NCI-H748 treated with DMSO at 0.1 percent for 48 hours (cell line): Measurements from ENCODE around the gene CRYAA.
"Not testable (repeated sequence)": the region's sequence is repeated elsewhere in the genome, so short reads cannot be mapped to it uniquely, and the experiment has no call there.

Experiments
- DNase-seq: peaks from one replicate; lab custom pipeline; 2025; lab: John Stamatoyannopoulos, UW

Gene CRYAA, protein sequence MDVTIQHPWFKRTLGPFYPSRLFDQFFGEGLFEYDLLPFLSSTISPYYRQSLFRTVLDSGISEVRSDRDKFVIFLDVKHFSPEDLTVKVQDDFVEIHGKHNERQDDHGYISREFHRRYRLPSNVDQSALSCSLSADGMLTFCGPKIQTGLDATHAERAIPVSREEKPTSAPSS

DNA sequence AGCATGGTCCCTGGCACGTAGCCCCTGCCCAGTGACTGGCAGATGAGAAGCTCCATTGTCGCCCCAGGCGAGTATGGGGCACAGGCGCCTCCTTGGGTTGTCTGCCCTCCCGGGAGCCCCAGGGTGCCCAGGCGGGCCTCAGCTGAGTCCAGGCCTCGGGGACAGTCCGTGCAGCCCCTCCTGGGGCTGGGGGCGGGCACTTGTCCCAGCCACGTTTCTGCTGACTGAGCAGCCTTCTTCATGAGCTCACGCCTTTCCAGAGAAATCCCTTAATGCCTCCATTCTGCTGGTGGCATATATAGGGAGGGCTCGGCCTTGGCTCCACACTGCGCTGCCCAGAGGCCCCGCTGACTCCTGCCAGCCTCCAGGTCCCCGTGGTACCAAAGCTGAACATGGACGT, at the start of gene CRYAA:
Gene CRYAA (plus strand): TSS at position 301 of the 400 bp plus-strand sequence. CDS start 92 bp downstream, at position 393.
- not testable (repeated sequence) for DNase-seq

DNA sequence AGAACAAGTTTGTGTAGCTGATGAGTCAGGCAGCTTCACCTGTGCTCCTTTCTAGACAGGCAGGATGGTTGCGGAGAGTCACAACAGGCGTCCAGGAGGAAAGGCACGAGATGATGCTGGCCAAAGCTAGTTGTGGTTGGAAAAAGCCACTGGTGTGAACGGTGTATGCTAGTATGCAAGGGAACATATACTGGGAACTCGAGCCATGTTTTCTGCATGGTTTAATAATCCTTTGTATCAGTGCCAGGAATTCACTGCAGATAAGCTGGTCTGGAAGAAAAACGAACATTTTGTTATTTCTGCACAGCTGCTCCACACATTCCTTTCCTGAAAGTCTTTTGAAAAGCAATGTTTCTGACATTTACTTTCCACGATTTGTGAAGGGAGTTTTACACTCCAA, 38.7 kb upstream of the CRYAA start:
- DNase-seq = not testable (repeated sequence)

DNA sequence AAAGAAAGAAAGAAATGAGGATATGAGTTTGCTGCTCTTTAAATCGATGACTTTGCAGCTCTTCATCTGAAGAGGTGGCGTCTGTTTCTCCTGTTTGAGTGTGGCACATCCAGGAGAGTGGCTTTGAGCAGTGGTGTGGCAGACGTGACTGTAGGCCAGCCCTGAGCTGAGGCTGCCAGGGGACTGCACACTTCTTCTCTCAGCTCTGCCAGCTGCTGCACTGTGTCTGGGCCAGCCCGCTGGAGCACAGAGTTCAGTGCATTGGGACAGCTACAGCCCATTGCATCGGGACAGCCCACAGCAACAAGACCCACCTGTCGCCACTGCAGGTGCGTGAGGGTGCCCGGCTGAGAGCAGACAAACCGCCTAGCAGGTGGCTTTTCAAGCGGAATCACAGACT, 34.3 kb upstream of the CRYAA start:
- DNase-seq = not testable (repeated sequence)

DNA sequence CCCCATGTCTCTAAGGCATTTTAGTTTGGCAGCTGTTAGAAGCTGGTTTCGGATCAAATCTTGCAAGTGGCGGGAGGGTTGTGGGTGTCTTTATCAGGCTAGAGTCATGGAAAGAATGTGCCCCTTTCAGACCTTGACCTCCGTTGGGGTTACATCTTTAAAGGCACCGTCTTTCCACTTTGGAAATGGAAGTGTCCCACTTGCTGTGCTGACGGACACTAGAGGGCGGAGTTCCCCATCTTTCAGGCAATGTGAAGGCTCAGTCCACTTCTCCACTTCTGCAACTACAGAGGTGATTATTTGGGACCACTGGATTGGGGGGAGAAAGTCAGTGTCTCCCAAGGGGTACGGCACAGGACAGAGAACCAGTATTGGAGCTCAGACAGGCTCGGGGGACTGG, 29.9 kb upstream of the CRYAA start:
- DNase-seq = not testable (repeated sequence)

DNA sequence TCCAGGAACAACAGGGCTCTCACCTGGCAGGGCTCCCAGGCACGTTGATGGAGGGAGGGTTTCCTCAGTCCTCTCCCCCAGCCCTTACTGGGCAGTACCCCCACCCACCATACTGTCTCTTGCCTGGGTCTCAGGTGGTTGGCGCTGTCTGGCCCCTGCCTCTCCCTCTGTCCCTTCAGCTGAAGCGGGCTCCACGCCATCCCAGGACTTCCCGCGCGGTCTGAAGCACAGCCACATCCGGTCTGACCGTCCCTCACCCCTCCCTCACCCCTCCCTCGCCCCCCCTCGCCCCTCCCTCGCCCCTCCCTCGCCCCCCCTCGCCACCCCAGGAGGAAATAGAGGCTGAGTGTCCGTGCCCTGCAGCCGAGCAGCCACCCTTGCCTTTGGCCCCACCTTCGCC, 27.4 kb upstream of the CRYAA start:
- not testable (repeated sequence) for DNase-seq

DNA sequence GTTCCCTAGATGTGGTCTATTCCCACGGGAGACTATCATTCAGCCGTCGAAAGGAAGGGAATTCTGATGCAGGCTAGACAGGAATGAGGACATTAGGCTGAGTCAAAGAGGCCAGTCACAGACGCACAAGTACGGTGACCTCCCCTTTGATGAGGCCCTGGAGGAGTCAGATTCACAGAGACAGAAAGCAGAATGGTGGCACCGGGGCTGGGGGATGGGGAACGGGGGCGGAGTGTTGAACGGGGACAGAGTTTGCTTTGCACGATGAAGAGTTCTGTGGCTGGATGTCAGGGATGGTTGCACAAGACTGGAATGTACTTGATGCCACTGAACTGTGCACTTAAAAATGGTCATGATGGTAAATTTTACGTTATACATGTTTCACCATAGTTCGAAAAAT, 22.2 kb upstream of the CRYAA start:
- not testable (repeated sequence) for DNase-seq

DNA sequence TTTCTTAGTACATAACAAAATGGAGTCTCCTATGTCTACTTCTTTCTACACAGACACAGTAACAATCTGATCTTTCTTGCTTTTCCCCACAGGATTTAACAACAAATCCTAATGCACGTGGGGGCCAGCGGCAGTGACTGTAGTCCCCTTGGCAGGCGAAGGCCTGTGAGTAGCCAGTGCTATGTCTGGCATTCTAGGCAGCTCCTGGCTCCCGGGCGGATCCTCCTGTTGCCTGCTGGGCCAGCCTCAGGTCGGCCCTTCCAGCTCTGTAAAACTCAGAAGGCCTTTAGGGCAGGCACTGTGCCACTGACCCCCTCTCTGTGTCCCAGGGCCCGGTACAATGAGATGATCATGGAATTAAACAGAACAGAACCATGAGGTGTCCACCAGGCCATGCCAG, 20.8 kb upstream of the CRYAA start:
- DNase-seq = not testable (repeated sequence)

DNA sequence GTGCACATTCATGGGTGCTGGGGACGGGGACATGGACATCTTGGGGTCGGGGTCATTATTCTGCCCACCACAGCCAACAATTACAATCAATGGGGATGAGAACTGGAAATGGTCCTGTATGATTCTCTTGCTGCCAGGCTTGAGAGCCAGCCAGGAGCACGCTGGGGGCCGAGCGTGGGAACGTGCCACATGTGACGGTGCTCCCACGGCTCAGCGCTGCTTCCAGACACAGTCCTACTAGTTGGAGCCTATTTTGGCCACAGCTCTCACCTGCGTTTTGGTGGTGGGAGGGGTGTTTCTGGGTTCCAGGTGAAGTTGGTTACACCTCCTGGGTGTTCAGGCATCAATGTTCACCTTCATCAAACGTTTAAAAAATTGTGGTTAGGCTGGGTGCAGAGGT, 19.5 kb upstream of the CRYAA start:
- DNase-seq = not testable (repeated sequence)

DNA sequence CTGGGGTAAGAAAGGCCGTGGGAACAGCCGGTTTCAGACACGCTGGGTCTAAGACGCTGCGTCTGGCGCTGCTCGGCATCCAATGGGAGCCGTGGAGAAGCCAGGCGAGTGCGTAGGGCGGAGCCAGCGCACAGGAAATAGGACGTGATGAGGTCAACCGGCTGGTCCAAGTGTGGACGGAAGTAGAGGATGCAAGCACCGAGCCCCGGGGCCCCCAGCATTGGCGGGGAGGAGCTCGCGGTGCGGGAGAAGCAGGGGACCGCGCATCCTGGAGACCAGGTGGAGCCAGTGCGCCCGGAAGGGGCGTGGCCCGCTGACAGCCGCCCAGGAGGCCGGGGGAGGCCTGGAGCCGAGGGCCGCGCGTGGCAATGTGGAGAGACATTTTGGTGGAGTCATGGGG, 15.2 kb upstream of the CRYAA start:
- DNase-seq = not testable (repeated sequence)

DNA sequence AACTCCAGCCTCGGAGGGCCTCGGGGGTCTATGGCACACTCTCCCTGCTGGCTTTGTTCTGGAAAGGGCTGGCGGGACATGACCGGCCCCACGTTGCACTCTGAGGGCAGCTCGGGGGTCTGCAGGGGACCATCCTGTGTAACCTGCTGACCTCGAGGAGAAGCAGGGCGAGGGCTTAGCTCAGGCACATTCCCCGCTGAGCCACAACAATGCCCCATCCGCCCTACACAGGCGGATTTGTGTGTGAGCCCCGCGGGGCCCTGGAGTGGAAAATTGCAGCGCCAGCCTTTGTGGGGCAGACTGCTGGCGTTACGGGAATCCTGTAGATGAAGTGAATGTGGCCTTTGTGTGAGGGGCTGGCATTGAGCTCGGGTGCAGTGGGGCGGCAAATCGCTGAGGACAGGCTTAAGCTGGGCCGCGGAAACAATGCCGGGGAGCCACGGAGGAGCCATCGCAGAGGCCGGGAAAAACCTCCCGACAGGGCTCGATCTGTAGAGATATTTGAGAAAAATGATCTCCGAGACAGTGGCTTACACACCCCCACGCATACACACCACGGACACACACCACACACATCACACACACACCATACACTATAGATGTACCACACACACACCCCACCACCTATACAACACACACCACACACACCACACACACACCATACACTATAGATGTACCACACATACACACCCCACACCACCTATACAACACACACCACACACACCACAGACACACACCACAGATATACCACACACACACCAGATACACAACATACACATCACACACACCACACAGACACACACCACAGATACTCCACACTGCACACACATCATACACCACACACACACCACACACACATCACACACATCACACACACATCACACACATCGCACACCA, 9.3 kb upstream of the CRYAA start:
- not testable (repeated sequence) for DNase-seq

DNA sequence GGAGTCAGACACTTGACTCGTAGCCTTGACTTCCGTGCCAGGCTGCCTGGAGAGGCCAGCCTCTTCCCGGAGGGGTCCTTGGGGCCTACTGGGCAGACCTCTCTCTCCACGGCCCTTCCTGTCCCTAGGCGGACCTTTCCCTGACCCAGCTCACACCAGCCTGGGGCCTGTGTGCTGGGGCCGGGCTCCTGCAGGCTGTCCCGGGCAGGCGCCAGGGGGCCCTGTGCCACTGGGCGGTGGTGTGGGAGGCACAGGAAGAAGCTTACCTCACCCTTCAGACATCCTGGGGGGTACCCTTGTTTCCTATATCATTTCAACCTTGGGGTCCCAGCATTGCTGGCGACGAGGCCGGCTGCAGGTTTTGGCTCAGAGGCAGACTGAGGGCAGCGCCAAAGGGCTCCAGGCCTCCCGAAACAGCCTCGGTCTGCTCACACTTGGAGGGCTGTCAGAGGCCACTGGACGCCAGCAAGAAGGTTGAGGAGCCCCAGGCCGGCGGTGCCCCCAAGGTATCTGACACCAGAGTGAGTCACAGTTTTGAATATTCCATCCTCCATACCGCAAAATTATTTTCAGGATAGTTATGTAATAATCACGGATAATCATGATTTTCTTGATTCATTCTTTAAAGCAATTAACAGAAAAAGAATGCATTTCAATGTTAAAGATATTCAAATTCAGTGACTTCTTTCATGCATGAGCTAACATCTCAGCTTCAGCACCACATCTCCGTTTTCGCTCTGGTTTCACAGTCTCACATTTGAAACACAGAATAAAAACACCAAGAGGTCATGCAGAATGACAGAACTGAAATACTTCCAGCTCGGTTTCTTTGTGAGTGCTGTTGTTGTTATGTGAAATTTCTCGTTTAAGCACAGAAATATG, 6.7 kb upstream of the CRYAA start:
- DNase-seq = not testable (repeated sequence)

DNA sequence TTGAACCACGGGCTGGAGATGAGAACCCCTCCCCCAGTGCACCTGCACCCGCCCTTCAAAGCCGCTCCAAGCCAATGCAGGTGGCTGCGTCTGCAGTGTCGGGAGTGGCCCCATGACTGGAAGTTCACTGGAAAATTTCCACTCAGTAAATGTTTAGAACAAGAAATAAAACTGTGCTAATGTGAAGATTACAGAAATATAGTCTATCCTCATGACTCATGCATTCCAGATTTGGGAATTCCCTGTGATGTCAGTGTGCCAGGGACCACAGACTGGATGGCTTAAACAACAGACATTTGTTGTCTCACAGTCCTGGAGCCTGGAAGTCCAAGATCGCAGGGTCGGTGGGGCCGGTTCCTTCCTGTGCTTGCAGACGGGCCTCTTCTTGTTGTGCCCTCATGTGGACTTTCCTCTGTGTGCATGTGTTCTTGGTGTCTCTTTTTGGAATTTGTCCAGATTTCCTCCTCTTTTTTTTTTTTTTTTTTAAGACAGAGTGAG, 6.1 kb upstream of the CRYAA start:
- DNase-seq = not testable (repeated sequence)

DNA sequence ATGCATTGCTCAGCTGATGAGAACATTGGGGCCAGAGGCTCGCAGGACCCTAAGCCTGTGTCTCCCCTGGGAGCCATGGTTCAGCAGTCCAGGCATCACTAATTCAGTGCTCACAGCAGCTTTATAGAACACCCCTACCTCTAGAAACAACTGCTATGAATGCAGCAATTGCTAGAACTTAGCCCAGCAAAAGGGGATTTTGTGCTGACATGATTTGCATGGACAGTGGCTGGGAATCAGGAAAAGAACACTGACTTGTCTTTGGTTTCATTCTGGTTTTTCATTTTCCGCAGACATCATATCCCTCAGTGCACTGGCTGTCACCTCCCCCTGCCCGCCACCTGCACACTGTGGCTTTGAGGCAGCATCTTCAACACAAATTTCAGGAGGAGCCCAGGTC, 4.0 kb upstream of the CRYAA start:
- not testable (repeated sequence) for DNase-seq

DNA sequence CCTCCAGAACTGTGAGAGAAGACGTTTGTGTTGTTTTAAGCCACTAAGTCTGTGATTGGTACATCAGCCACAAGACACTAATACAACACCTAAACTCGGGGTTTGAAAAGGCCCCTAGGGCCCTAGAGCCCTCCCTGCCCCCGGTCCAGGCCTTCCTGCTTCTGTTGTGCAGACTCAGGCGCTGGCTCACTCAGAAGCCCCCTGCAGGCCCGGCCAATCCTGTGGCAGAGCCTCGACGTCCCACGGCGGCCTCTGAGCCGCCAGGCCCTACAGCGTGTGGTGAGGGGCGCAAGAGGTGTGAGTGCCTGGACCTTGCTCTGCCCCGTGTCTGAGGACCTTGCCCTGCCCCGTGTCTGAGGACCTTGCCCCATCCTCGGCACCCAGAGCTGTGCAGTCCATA, 3.1 kb upstream of the CRYAA start:
- DNase-seq = not testable (repeated sequence)

DNA sequence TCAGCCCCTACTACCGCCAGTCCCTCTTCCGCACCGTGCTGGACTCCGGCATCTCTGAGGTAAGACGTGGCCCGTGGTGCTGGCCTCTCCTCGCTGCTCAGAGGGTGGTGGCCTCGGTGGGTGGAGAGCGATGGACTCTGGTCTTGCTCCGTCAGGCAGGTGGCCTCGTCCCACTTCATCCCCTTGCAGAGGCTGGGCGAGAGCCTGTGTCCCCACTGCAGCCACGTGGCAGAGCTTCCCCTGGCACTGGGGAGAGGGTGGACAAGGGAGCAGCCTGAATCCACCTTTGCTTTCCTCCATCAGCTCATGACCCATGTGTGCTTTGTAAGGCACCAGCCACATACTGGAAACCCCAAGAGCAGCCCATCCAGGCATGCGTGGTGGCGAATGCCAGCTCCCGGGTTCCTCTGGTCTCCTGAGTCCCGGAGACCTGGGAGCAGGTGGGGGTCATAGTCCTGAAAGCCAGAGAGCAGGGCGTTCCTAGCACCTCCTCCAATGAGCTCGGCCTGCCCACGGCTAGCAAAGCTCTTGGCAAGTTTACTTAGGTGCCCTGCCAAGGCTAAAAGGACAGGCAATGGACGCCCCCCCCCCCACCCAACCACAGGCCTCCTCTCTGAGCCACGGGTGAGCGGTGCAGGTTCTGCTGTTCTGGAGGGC, 550 bp downstream of the CRYAA start:
- not testable (repeated sequence) for DNase-seq

DNA sequence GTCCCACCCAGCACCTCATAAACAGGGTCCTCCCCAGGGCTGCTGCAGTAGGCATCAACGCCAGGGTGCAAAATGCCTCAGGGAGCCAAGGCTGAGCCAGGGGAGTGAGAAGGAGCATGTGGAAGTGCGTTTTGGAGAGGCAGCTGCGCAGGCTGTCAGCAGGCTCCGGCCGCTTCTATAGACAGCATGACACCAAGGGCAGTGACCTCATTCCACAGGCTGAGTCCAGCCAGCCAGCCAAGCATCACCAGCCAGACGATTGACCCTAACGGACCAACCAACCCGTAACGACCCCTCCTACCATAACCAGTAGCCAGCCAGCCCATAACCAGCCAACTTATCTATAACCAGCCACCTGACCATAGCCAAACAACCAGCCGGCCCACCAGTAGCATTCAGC, 1.1 kb downstream of the CRYAA start:
- not testable (repeated sequence) for DNase-seq

DNA sequence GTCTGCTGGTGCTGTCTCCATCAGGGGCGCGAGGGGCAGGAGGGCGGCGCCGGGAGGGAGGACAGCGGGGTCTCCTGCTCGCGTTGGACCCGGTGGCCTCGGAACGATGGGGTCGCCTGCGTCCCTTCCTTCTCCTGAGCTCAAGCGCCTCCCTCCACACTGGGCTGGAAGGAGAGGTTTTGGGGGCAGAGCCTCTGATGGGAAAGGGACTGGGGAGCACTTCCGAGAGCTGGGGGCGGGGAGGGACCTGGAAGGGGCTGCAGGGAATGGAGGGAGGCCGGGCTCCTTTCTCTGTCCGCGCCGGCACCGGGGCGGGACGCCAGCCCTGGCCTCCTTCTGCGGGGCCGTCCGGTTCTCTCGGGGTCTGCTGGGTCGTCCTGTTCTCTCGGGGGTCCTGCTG, 4.0 kb downstream of the CRYAA start:
- DNase-seq = not testable (repeated sequence)

DNA sequence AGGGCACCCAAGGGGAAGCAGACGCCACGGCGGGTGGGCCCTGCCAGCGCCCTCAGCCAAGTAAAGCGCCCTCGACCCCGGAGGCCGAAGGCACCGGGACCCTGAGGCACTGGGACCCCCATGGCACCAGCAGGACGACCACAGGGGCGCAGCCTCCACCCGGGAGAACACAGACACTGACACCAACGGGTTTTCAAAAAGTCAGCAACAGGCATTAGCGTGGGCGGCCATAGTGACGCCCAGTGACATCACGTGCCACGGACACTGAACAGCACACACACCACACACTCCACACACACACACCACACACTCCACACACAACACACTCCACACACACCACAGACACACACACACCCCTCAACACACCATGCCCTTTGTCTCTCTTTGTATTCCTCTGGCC, 4.6 kb downstream of the CRYAA start:
- DNase-seq = not testable (repeated sequence)

DNA sequence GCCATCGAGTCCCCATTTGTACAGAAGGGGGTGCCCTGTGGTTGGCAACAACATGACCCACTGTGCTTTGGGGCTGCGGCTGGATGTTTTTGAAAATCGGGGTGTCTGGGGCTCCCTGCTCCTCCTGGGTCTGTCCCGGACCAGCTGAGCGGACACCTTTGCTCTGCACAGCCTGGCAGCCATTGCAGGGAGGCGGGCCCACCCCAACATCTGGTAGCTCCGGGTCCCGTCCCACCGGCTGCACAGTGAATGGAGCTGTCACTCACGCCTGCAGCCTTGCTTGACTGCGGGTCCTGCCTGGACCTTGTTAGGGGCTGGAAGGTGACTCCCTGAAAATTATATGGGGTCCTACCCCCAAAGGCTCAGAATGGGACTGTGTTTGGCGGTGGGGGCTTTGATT, 5.1 kb downstream of the CRYAA start:
- not testable (repeated sequence) for DNase-seq

DNA sequence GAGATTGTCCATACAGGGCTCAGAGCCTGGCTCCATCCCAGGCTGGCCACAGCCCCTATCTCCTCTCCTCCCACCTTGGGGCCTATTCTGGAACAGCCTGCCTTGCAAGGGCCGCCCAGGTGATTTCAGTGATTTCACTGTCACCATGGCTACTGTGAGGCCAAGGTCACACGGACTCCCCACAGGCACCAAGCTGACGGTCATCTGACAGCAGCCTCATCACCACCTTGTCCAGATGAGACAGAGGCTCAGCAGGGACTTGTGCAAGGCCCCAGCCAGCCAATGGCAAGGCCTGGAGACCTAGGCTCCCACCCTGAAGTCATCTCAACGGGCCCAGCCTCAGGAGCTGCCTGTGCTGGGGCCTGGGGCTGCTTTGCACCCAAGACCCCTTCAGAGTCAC, 6.2 kb downstream of the CRYAA start:
- not testable (repeated sequence) for DNase-seq

DNA sequence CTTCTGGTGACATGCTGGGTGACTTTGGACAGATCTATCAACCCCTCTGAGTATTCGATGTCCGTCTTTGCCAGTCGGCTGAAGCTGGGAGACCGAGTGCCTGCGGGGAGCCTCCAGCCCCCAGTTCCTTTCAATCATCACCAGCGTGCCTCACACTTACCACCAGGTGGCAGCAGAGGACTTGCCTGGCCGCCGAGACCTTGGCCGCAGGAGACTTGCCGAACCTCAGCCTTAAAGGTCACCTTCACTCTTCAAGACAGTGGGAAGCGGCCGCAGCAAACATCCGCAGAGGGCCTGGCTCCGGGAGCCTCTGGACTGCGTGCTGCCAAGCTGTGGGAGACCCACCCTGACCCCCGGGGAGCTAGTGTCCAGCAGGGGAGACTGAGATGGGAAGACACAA, 7.8 kb downstream of the CRYAA start:
- not testable (repeated sequence) for DNase-seq
